PFSK-1 (cell line): ENCODE measurements around the gene PTGFRN.

Experiments
- POLR2AphosphoS5 ChIP-seq: IDR thresholded peaks from 2 replicates; pipeline ENCODE4 v1.6.1; 2012; ENCODE audit warnings: low read depth, mild to moderate bottlenecking, control low read depth, low read length, moderate library complexity
- TAF1 ChIP-seq: IDR thresholded peaks from 2 replicates; pipeline ENCODE4 v1.6.1; 2012; ENCODE audit warnings: low read length, control low read depth, borderline replicate concordance; ENCODE audit not compliant: insufficient read depth

DNA sequence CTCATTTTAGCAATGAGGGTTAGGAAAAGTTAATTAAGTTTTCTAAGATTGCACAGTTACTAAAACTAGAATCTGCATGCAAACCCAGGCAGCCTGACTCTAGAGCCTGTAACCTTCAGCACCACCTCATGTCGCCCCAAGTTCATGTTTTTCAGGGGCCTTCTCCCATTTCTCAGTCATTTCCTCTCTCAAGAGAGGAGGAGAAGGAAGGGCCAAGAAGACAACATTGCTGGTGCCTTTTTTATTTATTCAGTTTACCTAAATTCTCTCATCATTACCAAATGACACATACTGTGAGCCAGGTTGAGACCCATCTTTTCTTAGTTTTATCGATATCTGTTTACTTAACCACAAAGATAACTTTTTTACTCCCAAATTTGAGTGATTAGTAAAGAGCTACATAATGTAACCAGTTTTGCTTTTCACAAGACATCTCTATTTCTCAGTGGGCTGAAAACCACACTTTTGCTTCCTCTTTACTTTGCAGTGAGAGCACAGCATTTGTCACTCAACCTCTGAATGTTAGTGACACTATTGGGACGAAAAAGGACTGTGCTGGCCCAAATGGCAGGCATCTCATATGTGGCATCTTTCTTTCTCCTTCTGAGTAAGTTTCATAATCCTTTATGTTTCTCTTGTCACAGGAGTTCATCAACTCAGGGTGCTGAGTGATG lies 91.7 kb downstream of the PTGFRN start, which contains the start of gene CD101:
- TF ChIP-seq POLR2AphosphoS5 (no peak), TAF1 (no peak)
